NT2/D1 (cell line): ENCODE data around the gene ADCY9.
"Not testable (repeated sequence)": the region's sequence is repeated elsewhere in the genome, so short reads cannot be mapped to it uniquely, and the experiment has no call there.

ENCODE experiments used
- DNase-seq: peaks from one replicate; pipeline ENCODE4 v3.0.0-alpha.2; 2011; ENCODE audit warnings: low read depth, low spot score
- H3K27me3 ChIP-seq: 2 replicates; pipeline ENCODE4 v1.6.0; 2011; ENCODE audit warnings: mild to moderate bottlenecking; ENCODE audit not compliant: insufficient read length, insufficient read depth
- H3K36me3 ChIP-seq: 2 replicates; pipeline ENCODE4 v1.6.1; 2011; ENCODE audit warnings: mild to moderate bottlenecking, low read length, mixed read lengths; ENCODE audit not compliant: insufficient read depth, insufficient read length
- H3K4me1 ChIP-seq: 2 replicates; pipeline ENCODE4 v1.5.1; 2011; ENCODE audit not compliant: insufficient read depth, insufficient read length
- H3K4me3 ChIP-seq: 2 replicates; pipeline ENCODE4 v1.5.1; 2011; ENCODE audit warnings: low read depth; ENCODE audit not compliant: insufficient read length
- H3K9ac ChIP-seq: 2 replicates; pipeline ENCODE4 v1.6.0; 2011; ENCODE audit warnings: low read depth; ENCODE audit not compliant: insufficient read length
- H3K9me3 ChIP-seq: 2 replicates; pipeline ENCODE4 v1.5.1; 2011; ENCODE audit warnings: mild to moderate bottlenecking, low read length; ENCODE audit not compliant: insufficient read depth
- SUZ12 ChIP-seq: IDR thresholded peaks from 2 replicates; pipeline ENCODE4 v1.6.1; 2011; ENCODE audit not compliant: insufficient read length, insufficient read depth; ENCODE audit errors: extremely low read depth
- YY1 ChIP-seq: IDR thresholded peaks from 2 replicates; pipeline ENCODE4 v1.6.1; 2011; ENCODE audit not compliant: insufficient read length, insufficient read depth
- ZNF274 ChIP-seq: IDR thresholded peaks from 2 replicates; pipeline ENCODE4 v1.6.1; 2011; ENCODE audit warnings: mild to moderate bottlenecking, low read depth, low read length

Gene ADCY9

GRCh38 chr16:3938843-3939624 lies 177.2 kb downstream of the ADCY9 start:
- peaks cover 6% of the 10 kb centered on the region for H3K4me1 ChIP-seq
- TF ChIP-seq ZNF274 = no peak
- no peak for TF ChIP-seq YY1
- no peak for TF ChIP-seq SUZ12
- H3K27me3 ChIP-seq = peaks cover 8% of the 10 kb centered on the region
- H3K9ac ChIP-seq = peak overlapping the region; percentile 72
- H3K36me3 ChIP-seq = no peaks in the 10 kb centered on the region
- peak overlapping the region; percentile 22 for H3K4me3 ChIP-seq
- H3K9me3 ChIP-seq = peaks cover 4% of the 10 kb centered on the region; the same call in 1 of the 2 replicates
- peak; percentile 73 for DNase-seq

- no peak overlapping the region for H3K4me3 ChIP-seq
- no peak for TF ChIP-seq SUZ12
- TF ChIP-seq ZNF274 = no peak
- no peak for TF ChIP-seq YY1
- peaks cover 8% of the 10 kb centered on the region for H3K27me3 ChIP-seq
- no peak overlapping the region for H3K9ac ChIP-seq
- H3K36me3 ChIP-seq = no peaks in the 10 kb centered on the region
- peaks cover 6% of the 10 kb centered on the region for H3K4me1 ChIP-seq
- no peak for DNase-seq
- 0 out of 2 replicates have a peak, but pooled peaks cover 1% of the 10 kb centered on the region for H3K9me3 ChIP-seq
Measured at GRCh38 chr16:3938471-3938842, 177.8 kb downstream of the ADCY9 start.

GRCh38 chr16:3937066-3937875 lies 179.0 kb downstream of the ADCY9 start:
- Histone ChIP-seq H3K27me3 (peaks cover 8% of the 10 kb centered on the region), H3K36me3 (no peaks in the 10 kb centered on the region), H3K9ac (no peak overlapping the region), H3K4me1 (peaks cover 6% of the 10 kb centered on the region), H3K9me3 (no peaks in the 10 kb centered on the region), H3K4me3 (no peak overlapping the region)
- TF ChIP-seq SUZ12 (no peak), ZNF274 (no peak), YY1 (no peak)
- no peak for DNase-seq

- H3K27me3 ChIP-seq = peaks cover 8% of the 10 kb centered on the region
- H3K9ac ChIP-seq = no peak overlapping the region
- no peak overlapping the region for H3K4me3 ChIP-seq
- no peaks in the 10 kb centered on the region for H3K9me3 ChIP-seq
- no peak for DNase-seq
- peaks cover 6% of the 10 kb centered on the region for H3K4me1 ChIP-seq
- no peaks in the 10 kb centered on the region for H3K36me3 ChIP-seq
- TF ChIP-seq YY1 (no peak), ZNF274 (no peak), SUZ12 (no peak)
Measured at GRCh38 chr16:3935921-3936320, 180.3 kb downstream of the ADCY9 start.

GRCh38 chr16:3934491-3935181 lies 181.6 kb downstream of the ADCY9 start:
- Histone ChIP-seq H3K9ac (no peak overlapping the region), H3K27me3 (peaks cover 8% of the 10 kb centered on the region), H3K4me1 (peaks cover 6% of the 10 kb centered on the region), H3K36me3 (no peaks in the 10 kb centered on the region), H3K9me3 (no peaks in the 10 kb centered on the region), H3K4me3 (no peak overlapping the region)
- TF ChIP-seq YY1 (no peak), SUZ12 (no peak), ZNF274 (no peak)
- DNase-seq = no peak

GRCh38 chr16:3927147-3927546 lies 189.1 kb downstream of the ADCY9 start:
- not testable (repeated sequence) for H3K9me3 ChIP-seq, DNase-seq, H3K36me3 ChIP-seq, H3K4me3 ChIP-seq, H3K9ac ChIP-seq, H3K27me3 ChIP-seq, H3K4me1 ChIP-seq

GRCh38 chr16:3924763-3925162 lies 191.5 kb downstream of the ADCY9 start:
- H3K4me1 ChIP-seq = no peaks in the 10 kb centered on the region
- H3K4me3 ChIP-seq = no peak overlapping the region
- no peaks in the 10 kb centered on the region for H3K27me3 ChIP-seq
- TF ChIP-seq SUZ12 (no peak), ZNF274 (no peak)
- H3K9me3 ChIP-seq = peaks cover 6% of the 10 kb centered on the region; the same call in 1 of the 2 replicates
- no peak overlapping the region for H3K9ac ChIP-seq
- no peak for DNase-seq
- H3K36me3 ChIP-seq = no peaks in the 10 kb centered on the region
